GM21619 (cell line): ENCODE results near the gene IL16.
A peak's percentile ranks its signal among the peaks of the same experiment; 100 is the strongest.

Source experiments
- ATAC-seq: cut with Tn5 transposase; IDR thresholded peaks from one replicate; pipeline ENCODE4 v1.9.1; 2021; ENCODE audit not compliant: unreplicated experiment

Gene IL16

DNA sequence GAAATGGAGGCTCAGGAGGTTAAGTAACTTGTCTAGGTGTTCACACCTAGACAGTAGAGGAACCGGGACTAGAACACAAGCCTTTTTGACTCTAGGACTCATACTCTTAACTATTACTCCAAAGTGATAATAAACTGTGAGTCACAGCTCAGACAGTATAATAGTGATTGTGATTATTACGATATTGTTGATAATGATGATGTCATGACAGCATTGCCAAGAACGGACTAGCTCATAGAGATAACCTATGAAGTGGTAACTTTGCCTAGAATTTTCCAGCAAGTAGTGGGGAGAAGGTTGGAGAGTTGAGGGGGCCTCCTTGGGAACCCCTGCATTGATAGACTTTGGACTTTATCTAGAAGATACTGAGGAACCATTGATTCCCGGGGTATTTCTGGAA is 93.2 kb downstream of the IL16 start:
- ATAC-seq: no peak

DNA sequence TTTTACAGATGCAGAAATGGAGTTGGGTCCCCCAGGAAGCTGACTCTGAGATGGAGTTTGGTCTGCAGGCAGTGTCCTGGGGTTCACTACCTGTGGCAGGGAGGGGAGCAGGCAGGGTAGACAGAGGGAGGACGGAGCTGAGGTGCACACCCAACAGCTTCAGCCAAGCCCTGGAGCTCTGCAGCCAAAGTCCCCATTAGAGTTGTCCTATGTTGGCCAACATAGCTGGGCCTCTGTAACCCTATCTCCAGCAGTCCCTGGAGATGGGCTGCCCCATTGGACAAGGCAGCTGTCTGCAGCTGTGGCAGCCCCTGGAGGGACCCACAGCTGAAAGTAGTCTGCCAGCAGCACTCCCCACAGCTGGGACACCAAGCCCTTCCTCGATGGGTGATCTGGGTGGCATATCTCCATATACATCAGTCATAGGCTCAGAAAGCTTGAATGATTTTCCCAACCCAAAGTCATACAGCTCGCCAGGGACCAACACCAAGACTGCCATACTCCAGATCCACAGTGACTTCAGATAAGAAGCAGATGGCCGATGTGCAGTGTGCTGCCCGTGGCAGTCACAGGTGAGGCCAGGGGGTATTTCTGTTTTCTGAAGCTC is 95.3 kb downstream of the IL16 start:
- no peak for ATAC-seq

DNA sequence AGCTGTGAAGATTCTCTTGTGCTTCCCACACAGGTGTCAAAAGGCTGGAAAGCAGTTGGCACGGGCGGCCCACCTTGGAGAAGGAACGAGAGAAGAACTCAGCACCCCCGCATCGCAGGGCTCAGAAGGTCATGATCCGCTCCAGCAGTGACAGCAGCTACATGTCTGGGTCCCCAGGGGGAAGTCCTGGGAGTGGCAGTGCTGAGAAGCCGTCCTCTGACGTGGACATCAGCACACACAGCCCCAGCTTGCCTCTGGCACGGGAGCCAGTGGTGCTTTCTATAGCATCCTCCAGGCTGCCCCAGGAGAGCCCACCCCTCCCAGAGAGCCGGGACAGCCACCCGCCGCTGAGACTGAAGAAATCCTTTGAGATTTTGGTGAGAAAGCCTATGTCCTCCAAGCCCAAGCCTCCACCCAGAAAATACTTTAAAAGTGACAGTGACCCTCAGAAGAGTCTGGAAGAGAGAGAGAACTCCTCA is 95.9 kb downstream of the IL16 start:
- peak; percentile 36 for ATAC-seq

DNA sequence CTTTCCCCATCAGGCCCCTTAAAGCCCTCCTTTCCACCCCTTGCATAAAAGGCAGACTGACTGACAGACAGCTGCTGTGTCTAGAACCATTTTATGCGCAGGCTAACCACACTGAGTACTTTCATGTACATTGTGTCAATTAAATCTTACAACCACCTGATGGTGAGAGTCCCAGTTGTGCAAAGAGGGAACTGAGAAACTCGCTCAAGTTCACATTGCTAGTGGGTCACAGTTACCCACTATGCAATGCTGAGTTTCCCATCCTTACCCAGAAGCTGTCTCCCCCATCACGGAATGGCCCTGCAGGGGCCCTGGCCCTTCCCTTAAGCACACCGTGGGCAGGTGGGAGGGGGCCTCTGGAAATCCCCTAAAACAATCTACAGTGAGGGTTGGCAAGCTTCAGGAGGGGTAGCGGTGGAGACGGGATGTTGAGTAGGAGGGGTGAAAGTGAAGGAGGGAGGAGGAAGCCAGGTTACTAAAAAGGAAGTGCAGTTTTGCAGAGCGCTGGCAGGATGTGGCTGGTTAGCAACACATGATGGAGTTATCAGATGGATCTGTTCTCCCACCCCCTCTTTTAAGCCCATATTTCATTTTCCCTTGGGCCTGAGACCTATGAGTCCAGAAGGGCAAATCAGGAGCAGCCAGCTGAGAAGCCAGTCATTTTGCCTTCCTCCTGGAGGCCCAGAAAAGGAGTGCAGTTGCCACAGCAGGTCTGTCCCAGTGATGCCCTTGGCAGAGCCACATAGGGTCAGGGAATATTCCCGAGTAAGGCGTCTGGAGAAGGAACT is 97.2 kb downstream of the IL16 start:
- peak; percentile 58 for ATAC-seq

DNA sequence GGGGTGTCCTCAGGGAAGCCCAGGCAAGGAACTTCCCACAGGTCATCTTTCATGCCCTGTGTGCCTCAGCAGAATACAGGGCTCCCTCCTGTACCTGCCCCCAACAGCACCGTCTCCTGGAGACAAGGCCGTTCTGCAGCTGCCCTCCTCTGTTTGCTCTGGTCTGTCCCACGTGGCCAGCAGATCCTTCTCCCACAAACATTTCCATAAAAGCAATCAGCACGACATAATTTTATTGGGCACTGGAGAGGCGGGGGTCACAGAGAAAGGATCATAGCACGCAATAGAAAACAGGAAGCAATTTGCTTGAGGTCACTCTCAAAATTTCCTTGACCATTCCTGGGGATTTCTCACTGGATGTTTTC is 97.8 kb downstream of the IL16 start:
- ATAC-seq: no peak

DNA sequence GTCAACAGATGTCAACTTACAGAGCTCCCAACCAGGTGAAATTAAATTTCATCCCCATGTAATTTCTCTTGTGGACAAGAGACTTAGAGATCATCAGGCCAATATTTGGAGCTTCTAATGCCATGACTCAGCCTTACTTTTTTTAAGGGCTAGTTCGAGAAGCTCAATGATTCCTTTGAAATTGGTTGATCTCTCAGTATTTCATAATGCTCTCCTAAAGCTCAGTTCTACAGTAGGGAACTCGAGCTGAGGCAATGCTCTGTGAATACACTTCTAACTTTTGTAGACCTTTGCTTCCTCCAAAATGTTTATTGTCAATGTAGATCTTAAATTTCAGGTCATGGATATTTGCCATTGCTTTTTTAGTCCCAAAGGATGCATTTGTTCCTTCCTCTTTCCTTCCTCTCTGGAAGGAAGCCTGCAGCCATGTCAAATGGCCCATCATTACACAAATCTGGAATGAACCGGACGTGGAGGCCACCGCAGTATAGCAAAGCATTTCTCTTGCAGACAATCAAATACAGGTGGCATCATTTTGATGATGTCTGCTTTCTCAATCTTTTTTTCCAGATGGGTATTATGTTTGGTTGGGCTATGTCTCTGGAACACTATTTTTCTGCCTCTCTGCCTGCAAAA is 98.9 kb downstream of the IL16 start:
- no peak for ATAC-seq

DNA sequence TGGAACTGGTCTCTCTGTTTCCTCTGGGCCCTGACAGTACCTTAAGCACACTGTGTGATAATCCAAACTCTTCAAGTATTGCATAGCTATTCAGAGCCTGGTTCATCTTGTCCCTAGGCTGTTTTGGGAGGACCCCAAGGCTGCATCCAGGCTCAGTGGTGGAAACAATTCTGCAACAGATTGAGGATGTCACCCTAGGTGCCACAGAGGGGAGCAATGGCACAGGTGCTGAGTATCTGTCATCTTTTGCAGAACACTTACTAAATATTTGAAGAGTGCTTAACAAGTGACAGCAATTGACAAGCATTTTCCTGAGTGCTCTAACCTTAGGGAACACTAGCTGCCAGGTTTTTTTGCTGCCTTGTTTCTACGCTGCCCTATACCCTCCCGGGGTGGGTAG is 99.5 kb downstream of the IL16 start:
- no peak for ATAC-seq

DNA sequence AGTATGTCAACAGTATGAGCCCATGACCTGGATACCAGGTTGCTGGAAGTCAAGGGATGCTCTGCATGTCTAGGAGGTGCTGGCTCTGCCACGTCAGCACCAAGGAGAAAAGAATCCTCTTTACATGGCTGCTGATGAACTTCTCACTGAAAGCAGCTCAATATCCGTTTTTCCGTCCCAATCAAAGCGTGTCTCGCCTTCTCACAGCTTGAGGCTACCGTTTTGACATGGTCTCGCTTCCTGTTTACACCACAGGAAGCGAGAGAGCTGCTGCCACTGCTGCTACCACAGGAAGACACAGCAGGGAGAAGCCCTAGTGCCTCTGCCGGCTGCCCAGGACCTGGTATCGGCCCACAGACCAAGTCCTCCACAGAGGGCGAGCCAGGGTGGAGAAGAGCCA is 100.0 kb downstream of the IL16 start:
- ATAC-seq: peak; percentile 45

DNA sequence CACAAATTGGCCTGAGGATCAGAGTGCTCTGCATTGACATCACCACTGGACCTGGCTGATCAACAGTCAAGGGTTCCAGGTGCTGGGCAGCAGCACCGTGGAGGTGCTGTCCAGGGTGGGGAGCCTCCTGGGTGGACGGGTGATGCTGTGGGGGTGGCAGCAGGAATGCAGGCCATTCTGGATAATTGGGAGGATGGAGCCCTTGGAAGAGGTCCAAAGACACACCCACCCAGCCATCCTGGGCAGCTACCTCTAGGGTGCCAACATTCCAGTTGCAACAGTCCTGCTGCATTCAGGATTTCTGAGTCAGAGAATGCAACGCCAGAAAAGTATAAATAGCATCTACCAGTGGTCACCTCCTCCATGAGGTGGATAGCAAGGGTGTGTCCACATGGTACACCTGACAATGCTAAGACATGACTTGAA is 100.5 kb downstream of the IL16 start:
- no peak for ATAC-seq

DNA sequence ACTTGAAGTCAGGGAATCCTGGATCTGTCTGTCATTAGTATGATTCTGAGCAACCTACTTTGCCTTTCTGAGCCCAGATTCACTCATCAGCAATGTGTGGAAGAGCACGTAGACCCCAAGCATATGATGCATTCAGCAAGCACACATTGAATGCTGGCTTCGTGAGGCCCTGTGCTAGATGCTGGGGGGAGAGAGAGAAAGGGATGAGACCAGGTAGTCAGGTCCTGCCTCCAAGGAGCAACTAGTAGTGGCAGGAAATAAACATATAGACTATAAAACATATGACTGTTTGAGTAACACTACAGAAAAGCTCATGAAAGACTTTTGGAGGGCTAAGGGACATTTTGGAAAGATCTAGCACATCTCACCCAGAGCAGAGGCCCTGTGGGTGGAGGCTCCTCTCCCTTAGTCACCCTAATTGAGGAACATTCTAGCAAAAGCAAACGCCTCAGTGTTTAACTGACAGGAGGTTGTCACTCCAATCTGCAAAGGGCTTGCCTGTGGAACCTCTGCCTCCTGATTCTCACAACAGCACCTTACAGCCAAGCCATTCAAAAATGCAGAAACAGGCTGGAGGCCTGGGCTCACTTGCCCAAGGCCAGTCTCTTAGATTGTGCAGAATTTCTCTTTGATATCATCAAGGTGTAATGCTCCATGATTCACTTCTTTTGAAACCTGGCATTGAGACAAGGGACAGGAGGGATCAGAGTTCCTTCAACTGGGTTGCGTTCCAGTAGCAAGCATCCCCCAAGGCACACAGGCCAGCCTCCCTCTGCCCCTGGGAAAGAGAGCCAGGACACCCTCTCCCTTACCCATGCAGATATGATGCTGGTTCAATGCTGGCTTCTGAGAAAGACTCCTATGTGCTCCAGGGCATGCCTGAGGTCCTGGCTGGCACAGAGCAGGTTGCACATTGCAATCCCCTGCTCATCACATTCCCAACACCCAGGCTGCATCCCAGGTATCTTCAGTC is 101.2 kb downstream of the IL16 start:
- ATAC-seq: no peak

DNA sequence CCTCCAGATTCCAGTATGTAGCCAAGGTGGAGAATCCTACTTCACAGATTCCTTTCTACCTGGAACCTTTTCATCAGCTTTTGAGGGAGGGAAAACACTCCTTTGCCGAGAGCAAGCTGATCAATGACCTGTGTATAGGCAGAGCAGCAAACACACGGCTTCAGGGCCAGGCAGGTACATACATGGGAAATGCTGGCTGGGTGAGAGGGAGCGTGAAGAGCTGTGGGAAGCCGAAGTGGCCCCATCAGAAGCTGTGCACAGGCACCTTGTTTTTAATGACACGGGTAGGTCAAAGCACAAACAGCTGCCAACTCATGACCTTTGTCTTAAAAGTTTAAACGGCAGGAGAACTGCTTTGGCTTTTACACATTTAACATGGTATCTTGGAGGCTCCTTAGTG is 101.9 kb downstream of the IL16 start:
- ATAC-seq: no peak

DNA sequence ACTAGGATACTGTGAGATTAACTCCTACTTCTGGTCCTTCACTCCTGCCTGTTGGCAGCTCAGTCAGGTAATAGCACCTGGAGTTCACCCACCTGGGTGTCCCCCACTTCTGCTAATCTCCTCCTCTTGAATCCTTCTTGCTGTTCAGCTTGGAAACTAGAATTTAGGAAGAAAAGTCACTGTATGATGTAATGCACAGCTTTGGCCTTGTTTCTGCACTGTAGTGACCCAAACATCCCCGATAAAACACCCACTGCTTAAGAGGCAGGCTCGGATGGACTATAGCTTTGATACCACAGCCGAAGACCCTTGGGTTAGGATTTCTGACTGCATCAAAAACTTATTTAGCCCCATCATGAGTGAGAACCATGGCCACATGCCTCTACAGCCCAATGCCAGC is 102.5 kb downstream of the IL16 start:
- ATAC-seq: no peak

DNA sequence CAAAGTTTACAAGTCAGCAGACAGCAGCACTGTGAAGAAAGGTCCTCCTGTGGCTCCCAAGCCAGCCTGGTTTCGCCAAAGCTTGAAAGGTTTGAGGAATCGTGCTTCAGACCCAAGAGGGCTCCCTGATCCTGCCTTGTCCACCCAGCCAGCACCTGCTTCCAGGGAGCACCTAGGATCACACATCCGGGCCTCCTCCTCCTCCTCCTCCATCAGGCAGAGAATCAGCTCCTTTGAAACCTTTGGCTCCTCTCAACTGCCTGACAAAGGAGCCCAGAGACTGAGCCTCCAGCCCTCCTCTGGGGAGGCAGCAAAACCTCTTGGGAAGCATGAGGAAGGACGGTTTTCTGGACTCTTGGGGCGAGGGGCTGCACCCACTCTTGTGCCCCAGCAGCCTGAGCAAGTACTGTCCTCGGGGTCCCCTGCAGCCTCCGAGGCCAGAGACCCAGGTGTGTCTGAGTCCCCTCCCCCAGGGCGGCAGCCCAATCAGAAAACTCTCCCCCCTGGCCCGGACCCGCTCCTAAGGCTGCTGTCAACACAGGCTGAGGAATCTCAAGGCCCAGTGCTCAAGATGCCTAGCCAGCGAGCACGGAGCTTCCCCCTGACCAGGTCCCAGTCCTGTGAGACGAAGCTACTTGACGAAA is 103.1 kb downstream of the IL16 start:
- ATAC-seq: no peak

DNA sequence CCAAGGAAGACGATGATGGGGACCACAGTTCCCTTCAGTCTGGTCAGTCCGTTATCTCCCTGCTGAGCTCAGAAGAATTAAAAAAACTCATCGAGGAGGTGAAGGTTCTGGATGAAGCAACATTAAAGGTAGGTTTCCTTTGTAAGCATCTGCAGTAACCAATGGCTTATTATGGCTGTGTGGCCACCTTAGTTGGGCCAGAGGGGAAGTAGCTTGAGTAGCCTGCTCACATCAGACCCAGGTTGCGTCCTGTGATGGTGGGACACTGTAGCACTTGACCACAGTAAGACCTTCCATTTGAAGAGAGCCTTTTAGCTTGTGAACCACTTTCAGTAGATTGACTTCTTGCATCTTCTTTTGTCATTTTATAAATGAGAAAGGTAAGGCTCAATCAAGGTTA is 104.7 kb downstream of the IL16 start:
- no peak for ATAC-seq

DNA sequence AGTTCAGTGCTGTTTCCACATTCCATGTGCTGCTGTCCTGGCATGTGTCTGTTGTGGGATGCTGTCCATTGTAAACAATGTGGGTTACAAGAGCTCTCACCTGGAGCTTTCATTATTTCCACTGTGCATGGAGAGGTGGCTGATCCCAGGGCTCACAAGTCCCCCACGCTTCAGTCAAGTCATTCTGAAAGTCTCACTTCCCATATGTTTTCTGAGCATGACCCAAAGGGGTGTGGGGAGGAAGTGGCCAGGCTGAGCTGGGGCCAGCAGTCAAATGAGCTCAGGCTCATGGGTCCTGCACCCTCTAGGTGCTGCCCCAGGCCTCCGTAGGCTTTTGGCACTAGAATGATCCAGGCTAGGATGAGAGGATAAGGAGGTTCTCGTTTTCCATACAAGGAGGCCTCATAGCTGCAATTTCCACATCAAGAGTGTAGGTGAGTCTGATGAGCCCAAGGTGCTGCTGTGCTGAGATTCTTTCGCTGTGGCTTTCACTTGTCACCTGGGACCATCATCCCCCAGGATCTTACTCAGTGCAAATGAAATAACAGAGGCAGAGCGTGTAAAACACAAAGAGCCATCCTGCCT is 105.2 kb downstream of the IL16 start:
- ATAC-seq: peak; percentile 79

DNA sequence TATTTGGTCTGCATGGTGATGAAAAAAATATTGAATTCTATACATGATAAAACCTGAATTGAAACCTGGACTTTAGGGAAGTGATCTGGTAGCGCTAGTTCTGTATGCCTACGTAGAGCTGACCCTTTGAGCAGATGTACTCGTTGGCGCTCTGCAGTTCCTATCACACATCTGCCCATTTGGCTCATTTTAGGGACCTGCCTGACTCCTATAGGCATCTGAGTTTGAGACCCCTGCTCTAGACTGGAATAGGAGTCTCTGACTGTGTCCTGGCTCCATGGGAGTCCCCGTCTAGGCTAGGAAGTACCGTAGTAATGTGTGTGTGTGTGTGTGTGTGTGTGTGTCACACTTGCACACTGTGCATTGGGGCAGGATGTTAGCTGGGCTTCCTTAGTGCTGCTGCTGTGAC is 106.0 kb downstream of the IL16 start:
- no peak for ATAC-seq

DNA sequence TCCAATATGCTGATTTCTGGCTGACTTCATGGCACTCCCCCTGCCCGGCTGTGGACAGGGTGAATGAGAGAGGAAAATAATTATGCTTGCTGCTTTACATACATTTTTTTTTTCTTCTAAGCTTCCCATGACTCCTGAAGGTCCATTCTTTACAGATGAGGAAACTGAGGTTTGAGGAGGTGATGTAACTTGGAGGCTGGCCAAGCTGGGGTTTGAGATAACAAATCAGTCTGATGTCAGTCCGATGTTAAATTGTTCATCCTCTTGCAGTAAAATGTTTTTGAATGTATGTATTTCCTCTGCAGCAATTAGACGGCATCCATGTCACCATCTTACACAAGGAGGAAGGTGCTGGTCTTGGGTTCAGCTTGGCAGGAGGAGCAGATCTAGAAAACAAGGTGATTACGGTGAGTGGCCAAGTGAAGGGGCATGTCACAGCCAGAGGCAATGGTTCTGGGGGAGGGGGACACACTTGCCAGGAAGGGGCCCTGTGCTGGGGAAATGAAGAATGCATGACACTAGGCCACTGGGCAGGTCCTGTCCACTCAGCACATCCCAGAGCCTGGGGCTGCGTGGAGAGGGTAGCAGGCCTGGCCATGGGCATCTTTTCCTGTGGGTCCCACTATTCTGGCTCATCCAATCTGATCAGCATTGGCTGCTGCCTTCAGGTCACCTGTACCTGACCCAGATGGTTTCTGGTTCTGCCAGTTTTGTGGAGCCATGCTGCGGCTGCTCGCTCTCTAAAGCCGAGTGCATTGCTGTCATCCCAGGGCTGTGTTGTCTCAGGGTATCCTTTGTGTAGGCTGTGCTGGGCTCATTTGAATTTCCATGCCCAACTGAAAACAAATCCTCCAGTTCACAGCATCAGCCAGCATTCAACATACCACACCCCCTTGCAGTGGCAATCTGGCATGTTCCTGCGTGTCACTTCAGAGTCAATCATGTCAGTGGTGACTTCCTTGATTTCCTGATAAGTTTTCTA is 106.9 kb downstream of the IL16 start:
- ATAC-seq: no peak

DNA sequence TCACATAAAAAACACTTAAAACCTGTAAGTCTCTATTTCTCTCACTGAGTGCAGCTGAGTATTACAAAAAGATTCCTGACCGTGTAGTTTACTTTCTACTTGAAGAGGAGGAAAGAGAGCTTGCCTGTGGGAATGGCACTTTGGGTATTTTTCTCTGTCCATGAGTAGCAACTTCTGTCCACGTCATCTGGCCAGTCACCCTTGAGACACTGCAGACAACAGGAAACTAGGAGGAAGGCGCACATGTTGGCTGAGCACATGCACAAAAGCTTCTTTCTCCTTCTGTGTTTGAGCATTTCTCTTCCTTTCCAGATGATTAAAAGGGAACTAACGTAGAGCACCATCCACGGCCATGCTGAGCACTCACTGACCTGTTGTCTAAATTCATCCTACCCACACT is 107.5 kb downstream of the IL16 start:
- ATAC-seq: no peak

DNA sequence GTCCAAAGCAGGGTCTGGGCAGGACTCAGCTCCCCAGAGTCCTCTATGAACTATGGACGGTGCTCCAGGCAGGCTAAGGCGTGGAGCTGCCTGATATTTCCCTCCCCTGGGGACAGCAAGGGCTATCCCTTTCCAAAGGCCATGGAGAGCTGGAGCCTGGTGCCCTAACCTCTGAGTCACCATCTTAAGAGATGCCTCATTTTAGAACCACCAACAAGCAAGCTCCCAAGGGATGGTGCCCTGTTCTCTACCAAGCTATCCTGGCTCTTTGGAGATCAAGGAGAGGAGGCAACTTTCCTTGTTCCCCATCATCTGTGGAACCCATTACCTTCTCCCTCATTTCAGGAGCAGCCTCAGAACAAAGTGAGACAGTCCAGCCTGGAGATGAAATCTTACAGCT is 111.6 kb downstream of the IL16 start:
- ATAC-seq: no peak
